Measurements from ENCODE around the gene ALPK3.

Gene ALPK3

GRCh38 chr15:84794162-84794547, 23.0 kb upstream of the ALPK3 start:
- TF ChIP-seq CTCF (IDR thresholded peaks at IDR 0.05; ENCODE audit: extremely low read depth, insufficient read depth, missing control alignments) = no peak
- in situ Hi-C loops (cut with MboI; ENCODE audit: low pct_unique_long_range_greater_than_20kb, low sequenced_read_pairs, unreplicated experiment) = no loop called here
- DNase-seq (ENCODE audit: low spot score) = no peak

- TF ChIP-seq CTCF (IDR thresholded peaks at IDR 0.05; ENCODE audit: extremely low read depth, insufficient read depth, missing control alignments) = no peak
- no peak for DNase-seq (ENCODE audit: low spot score)
- in situ Hi-C loops (cut with MboI; ENCODE audit: low pct_unique_long_range_greater_than_20kb, low sequenced_read_pairs, unreplicated experiment) = no loop called here
Observed at GRCh38 chr15:84795186-84795585, 22.0 kb upstream of the ALPK3 start.

GRCh38 chr15:84797212-84797611, 19.9 kb upstream of the ALPK3 start:
- no peak for DNase-seq (ENCODE audit: low spot score)
- in situ Hi-C loops (cut with MboI; ENCODE audit: low pct_unique_long_range_greater_than_20kb, low sequenced_read_pairs, unreplicated experiment) = no loop called here
- TF ChIP-seq CTCF (IDR thresholded peaks at IDR 0.05; ENCODE audit: extremely low read depth, insufficient read depth, missing control alignments) = no peak

GRCh38 chr15:84797801-84798200, 19.4 kb upstream of the ALPK3 start:
- no peak for TF ChIP-seq CTCF (IDR thresholded peaks at IDR 0.05; ENCODE audit: extremely low read depth, insufficient read depth, missing control alignments)
- in situ Hi-C loops (cut with MboI; ENCODE audit: low pct_unique_long_range_greater_than_20kb, low sequenced_read_pairs, unreplicated experiment) = no loop called here
- DNase-seq (ENCODE audit: low spot score) = no peak

- in situ Hi-C loops (cut with MboI; ENCODE audit: low pct_unique_long_range_greater_than_20kb, low sequenced_read_pairs, unreplicated experiment) = no loop called here
- DNase-seq (ENCODE audit: low spot score) = no peak
- TF ChIP-seq CTCF (IDR thresholded peaks at IDR 0.05; ENCODE audit: extremely low read depth, insufficient read depth, missing control alignments) = no peak
Observed at GRCh38 chr15:84798436-84798946, 18.7 kb upstream of the ALPK3 start.

- no peak for DNase-seq (ENCODE audit: low spot score)
- no peak for TF ChIP-seq CTCF (IDR thresholded peaks at IDR 0.05; ENCODE audit: extremely low read depth, insufficient read depth, missing control alignments)
- in situ Hi-C loops (cut with MboI; ENCODE audit: low pct_unique_long_range_greater_than_20kb, low sequenced_read_pairs, unreplicated experiment) = no loop called here
Observed at GRCh38 chr15:84799511-84800187, 17.5 kb upstream of the ALPK3 start.
